Skeletal muscle tissue (tissue), 4 donors: ENCODE measurements around the gene JPH3. TPM values are rescaled to one million over a fixed set of nuclear protein-coding genes. Genes with fewer than 3 reads are reported as not detected.
"Not testable (repeated sequence)": the region's sequence is repeated elsewhere in the genome, so short reads cannot be mapped to it uniquely, and the experiment has no call there.

Experiments used
- H3K27ac ChIP-seq: one replicate; pipeline ENCODE4 v1.7.0; 2013; ENCODE audit warnings: mild to moderate bottlenecking, low read depth, low read length, inconsistent platforms
- H3K27me3 ChIP-seq, 3 donors: one replicate each; pipeline ENCODE4 v1.7.0; 2013; ENCODE audit warnings: low read length in 3 of 3; ENCODE audit not compliant: control insufficient read depth in 3 of 3, insufficient read depth in 3 of 3
- H3K36me3 ChIP-seq, 3 donors: one replicate each; pipeline ENCODE4 v1.7.0; 2013; ENCODE audit warnings: low read length in 3 of 3; ENCODE audit not compliant: control insufficient read depth in 3 of 3, insufficient read depth in 3 of 3
- H3K4me1 ChIP-seq, 3 donors: one replicate each; pipeline ENCODE4 v1.7.0; 2013; ENCODE audit warnings: low read length in 3 of 3, mild to moderate bottlenecking in 3 of 3; ENCODE audit not compliant: control insufficient read depth in 3 of 3, insufficient read depth in 3 of 3
- H3K4me3 ChIP-seq, 3 donors: one replicate each; pipeline ENCODE4 v1.7.0; 2013; ENCODE audit warnings: low read length in 3 of 3
- H3K9ac ChIP-seq, 3 donors: one replicate each; pipeline ENCODE4 v1.7.0; 2013; ENCODE audit warnings: low read length in 3 of 3, mild to moderate bottlenecking in 3 of 3, moderate library complexity in 2 of 3, low read depth in 1 of 3
- H3K9me3 ChIP-seq, 3 donors: one replicate each; pipeline ENCODE4 v1.7.0; 2013; ENCODE audit warnings: low read length in 3 of 3; ENCODE audit not compliant: control insufficient read depth in 3 of 3
- total RNA-seq: library from RNA; depleted of rRNA; stranded (reverse); fragments of >200 nt; gene quantifications from one replicate; pipeline ENCODE4 v1.2.3, GENCODE V29; 2014
- donor health status: Osteomylitis.

JPH3 gene
- total RNA-seq, 1 donor from 2014 or later, result not detected

GRCh38 chr16:87669672-87670071 lies 67.4 kb downstream of the JPH3 start:
- peaks cover 22 to 40% (median 29%) of the 10 kb centered on the region in 3 donors for H3K27me3 ChIP-seq
- no peak overlapping the region for H3K9ac ChIP-seq
- H3K4me1 ChIP-seq, result no peaks in the 10 kb centered on the region
- H3K9me3 ChIP-seq, result no peaks in the 10 kb centered on the region
- no peak overlapping the region for H3K4me3 ChIP-seq
- H3K36me3 ChIP-seq, result no peaks in the 10 kb centered on the region
- no peak overlapping the region for H3K27ac ChIP-seq

- H3K36me3 ChIP-seq, result no peaks in the 10 kb centered on the region
- peaks cover 22 to 42% (median 24%) of the 10 kb centered on the region in 3 donors for H3K27me3 ChIP-seq
- H3K27ac ChIP-seq, result no peak overlapping the region
- no peak overlapping the region for H3K4me3 ChIP-seq
- H3K9ac ChIP-seq, result no peak overlapping the region
- H3K4me1 ChIP-seq, result no peaks in the 10 kb centered on the region
- H3K9me3 ChIP-seq, result no peaks in the 10 kb centered on the region
These were observed 68.9 kb downstream of the JPH3 start for GRCh38 chr16:87671221-87671620.

DNA sequence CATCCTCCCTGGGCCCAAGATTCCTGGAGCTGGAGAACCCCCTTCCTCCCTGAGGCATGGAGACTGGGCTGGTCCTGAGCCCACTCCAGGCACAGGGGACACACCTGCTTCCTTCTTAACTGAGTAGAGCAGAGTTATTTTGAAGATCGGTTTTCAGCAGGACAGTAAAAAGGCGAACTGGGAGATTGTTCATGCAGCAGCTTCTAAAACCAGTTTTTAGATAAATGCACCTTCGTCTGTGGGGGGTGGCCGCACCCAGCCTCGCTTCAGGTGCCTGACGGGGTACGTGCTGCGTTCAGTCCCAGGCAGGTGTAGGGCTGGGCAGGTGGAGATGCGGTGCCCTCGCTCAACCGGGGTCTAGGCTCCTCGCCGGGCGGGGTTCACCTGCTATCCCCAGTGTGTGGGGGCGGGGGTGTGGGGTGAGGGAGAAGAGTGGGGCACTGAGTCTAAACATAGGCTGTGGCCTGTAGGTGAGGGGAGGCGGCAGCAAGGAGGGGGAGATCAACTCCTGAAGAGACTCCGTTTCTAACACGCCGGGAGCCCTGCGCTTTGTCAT lies 69.5 kb downstream of the JPH3 start:
- Histone ChIP-seq H3K9me3 (no peaks in the 10 kb centered on the region), H3K27me3 (peaks cover 18 to 42% (median 21%) of the 10 kb centered on the region in 3 donors), H3K9ac (no peak overlapping the region), H3K4me3 (no peak overlapping the region), H3K27ac (no peak overlapping the region), H3K36me3 (no peaks in the 10 kb centered on the region), H3K4me1 (no peaks in the 10 kb centered on the region)

- Histone ChIP-seq H3K9ac (no peak overlapping the region), H3K4me3 (no peak overlapping the region), H3K9me3 (no peaks in the 10 kb centered on the region), H3K36me3 (no peaks in the 10 kb centered on the region), H3K27ac (no peak overlapping the region), H3K27me3 (peaks cover 15 to 49% (median 22%) of the 10 kb centered on the region in 3 donors), H3K4me1 (no peaks in the 10 kb centered on the region)
These were observed 72.1 kb downstream of the JPH3 start for GRCh38 chr16:87674419-87674818.

GRCh38 chr16:87675111-87675719 lies 72.9 kb downstream of the JPH3 start:
- H3K9ac ChIP-seq, result no peak overlapping the region
- H3K36me3 ChIP-seq, result no peaks in the 10 kb centered on the region
- no peak overlapping the region for H3K4me3 ChIP-seq
- peaks cover 17 to 49% (median 26%) of the 10 kb centered on the region in 3 donors for H3K27me3 ChIP-seq
- no peaks in the 10 kb centered on the region for H3K4me1 ChIP-seq
- H3K27ac ChIP-seq, result no peak overlapping the region
- H3K9me3 ChIP-seq, result no peaks in the 10 kb centered on the region

- Histone ChIP-seq H3K4me1 (no peaks in the 10 kb centered on the region), H3K4me3 (no peak overlapping the region), H3K9me3 (no peaks in the 10 kb centered on the region), H3K27me3 (peaks cover 23 to 51% (median 44%) of the 10 kb centered on the region in 3 donors), H3K36me3 (no peaks in the 10 kb centered on the region), H3K27ac (no peak overlapping the region), H3K9ac (no peak overlapping the region)
These were observed 75.5 kb downstream of the JPH3 start for GRCh38 chr16:87677830-87678229.

- no peak overlapping the region for H3K4me3 ChIP-seq
- peaks cover 26 to 52% (median 48%) of the 10 kb centered on the region in 3 donors for H3K27me3 ChIP-seq
- no peak overlapping the region for H3K27ac ChIP-seq
- no peaks in the 10 kb centered on the region for H3K4me1 ChIP-seq
- no peak overlapping the region for H3K9ac ChIP-seq
- no peaks in the 10 kb centered on the region for H3K36me3 ChIP-seq
- H3K9me3 ChIP-seq, result no peaks in the 10 kb centered on the region
These were observed 76.3 kb downstream of the JPH3 start for GRCh38 chr16:87678618-87679017.

DNA sequence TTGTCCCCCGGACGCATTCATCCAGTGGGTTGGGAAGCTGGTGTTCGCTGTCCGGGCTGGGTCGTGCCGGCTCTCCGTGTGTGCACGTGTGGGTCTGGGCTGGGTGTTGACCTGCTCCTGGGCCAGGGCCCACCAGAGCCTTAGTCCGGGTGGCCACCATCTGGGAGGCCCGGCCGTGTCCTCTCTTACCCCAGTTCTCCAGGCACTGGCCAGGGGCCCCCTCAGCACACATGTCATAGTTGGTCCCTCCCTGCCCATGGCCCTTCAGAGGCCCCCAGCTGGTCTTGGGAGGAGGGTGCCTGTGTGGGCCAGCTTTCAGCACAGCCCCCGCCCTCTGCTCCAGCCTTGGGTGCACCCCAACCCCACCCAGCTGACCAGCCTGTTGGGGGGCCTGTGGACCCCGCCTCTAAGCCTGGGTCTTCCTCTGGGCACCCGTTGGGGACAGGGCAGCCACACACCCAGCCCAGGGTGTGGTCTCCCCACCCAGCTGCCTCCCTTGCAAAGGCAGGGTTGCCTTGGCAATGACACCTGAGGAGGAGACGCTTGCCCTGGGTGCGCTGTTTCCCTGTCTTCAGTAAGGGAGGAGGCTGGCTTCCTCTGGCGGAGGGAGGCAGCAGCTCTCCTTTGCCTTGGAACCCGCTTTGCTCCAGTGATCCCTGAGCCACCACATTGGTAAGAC lies 77.4 kb downstream of the JPH3 start:
- H3K9ac ChIP-seq, result no peak overlapping the region
- no peaks in the 10 kb centered on the region for H3K36me3 ChIP-seq
- H3K27me3 ChIP-seq, result peaks cover 34 to 59% (median 58%) of the 10 kb centered on the region in 3 donors
- H3K4me1 ChIP-seq, result no peaks in the 10 kb centered on the region
- H3K4me3 ChIP-seq, result no peak overlapping the region
- no peaks in the 10 kb centered on the region for H3K9me3 ChIP-seq
- H3K27ac ChIP-seq, result no peak overlapping the region

DNA sequence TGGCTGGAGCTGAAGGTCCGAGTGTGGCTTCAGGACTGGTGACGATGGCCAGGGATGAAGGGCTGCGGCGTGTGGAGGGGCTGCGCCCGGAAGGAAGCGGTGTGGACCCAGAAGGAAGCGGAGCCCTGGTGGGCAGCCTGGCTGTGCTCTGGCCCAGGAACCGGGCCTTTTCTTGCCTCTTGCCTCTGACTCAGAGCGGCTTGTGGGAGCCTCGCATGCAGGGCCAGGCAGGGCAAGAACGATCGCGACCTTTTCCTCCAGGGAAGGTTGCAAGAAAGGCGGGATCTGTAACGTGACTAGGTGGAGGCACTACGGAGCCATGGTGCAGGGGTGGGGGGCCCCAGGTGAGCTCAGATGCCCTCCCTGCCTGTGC lies 78.0 kb downstream of the JPH3 start:
- no peaks in the 10 kb centered on the region for H3K36me3 ChIP-seq
- H3K4me1 ChIP-seq, result no peaks in the 10 kb centered on the region
- H3K27me3 ChIP-seq, result peaks cover 37 to 62% (median 61%) of the 10 kb centered on the region in 3 donors
- no peaks in the 10 kb centered on the region for H3K9me3 ChIP-seq
- no peak overlapping the region for H3K27ac ChIP-seq
- H3K9ac ChIP-seq, result no peak overlapping the region
- H3K4me3 ChIP-seq, result no peak overlapping the region

DNA sequence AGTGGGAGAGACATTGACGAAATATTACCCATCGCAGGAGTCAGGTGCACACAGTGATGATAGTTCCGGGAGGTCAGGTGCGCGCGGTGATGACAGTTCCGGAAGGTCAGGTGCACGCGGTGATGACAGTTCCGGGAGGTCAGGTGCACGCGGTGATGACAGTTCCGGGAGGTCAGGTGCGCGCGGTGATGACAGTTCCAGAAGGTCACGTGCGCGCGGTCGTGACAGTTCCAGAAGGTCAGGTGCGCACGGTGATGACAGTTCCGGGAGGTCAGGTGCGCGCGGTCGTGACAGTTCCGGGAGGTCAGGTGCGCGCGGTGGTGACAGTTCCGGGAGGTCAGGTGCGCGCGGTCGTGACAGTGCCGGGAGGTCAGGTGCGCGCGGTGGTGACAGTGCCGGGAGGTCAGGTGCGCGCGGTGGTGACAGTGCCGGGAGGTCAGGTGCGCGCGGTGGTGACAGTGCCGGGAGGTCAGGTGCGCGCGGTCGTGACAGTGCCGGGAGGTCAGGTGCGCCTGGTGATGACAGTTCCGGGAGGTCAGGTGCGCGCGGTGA lies 78.8 kb downstream of the JPH3 start:
- not testable (repeated sequence) for H3K4me3 ChIP-seq

More for the DNA sequence above, 78.8 kb downstream of the JPH3 start:
- H3K9me3 ChIP-seq, H3K4me1 ChIP-seq, H3K36me3 ChIP-seq, H3K27ac ChIP-seq, H3K9ac ChIP-seq: not testable (repeated sequence)
- peaks cover 44 to 67% (median 65%) of the 10 kb centered on the region in 3 donors for H3K27me3 ChIP-seq
